NCI-H1417 treated with DMSO at 0.1 percent for 48 hours (cell line): ENCODE results near the gene PPP4R3A.
"Not testable (repeated sequence)": the region's sequence is repeated elsewhere in the genome, so short reads cannot be mapped to it uniquely, and the experiment has no call there.

Experiments
- DNase-seq: peaks from one replicate; lab custom pipeline; 2025; lab: John Stamatoyannopoulos, UW

Gene PPP4R3A

DNA sequence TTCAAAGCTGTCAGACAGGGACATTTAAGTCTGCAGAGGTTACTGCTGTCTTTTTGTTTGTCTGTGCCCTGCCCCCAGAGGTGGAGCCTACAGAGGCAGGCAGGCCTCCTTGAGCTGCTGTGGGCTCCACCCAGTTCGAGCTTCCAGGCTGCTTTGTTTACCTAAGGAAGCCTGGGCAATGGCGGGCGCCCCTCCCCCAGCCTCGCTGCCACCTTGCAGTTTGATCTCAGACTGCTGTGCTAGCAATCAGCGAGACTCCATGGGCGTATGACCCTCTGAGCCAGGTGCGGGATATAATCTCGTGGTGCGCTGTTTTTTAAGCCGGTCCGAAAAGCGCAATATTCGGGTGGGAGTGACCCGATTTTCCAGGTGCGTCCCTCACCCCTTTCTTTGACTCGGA lies 73.8 kb downstream of the PPP4R3A start:
- not testable (repeated sequence) for DNase-seq

- no peak for DNase-seq
Measured at GRCh38 chr14:91429385-91429784, 80.7 kb downstream of the PPP4R3A start.

GRCh38 chr14:91428931-91429330 lies 81.2 kb downstream of the PPP4R3A start:
- not testable (repeated sequence) for DNase-seq

GRCh38 chr14:91425531-91425944 lies 84.6 kb downstream of the PPP4R3A start:
- DNase-seq, result not testable (repeated sequence)

- DNase-seq, result no peak
Measured at GRCh38 chr14:91424813-91425530, 85.1 kb downstream of the PPP4R3A start.

- DNase-seq, result no peak
Measured at GRCh38 chr14:91420686-91421085, 89.4 kb downstream of the PPP4R3A start.

DNA sequence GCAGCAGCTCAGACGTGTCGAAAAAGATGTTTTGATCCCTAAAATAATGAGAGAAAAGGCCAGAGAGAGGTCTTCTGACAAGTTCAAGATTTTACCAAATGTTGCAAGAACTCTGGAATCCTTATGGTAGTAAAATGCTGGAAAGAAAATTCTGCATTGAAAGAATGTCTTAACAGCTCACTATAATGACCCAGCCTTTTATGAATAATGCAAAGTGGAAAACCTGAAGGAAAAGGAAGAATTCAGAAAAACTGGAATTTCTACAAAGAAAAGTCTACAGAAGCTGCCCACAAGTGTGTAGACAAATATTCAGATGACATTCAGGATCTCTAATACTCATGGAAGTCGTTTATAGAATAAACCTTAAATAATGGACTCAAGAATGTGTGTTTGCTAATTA lies 90.7 kb downstream of the PPP4R3A start:
- DNase-seq, result no peak

DNA sequence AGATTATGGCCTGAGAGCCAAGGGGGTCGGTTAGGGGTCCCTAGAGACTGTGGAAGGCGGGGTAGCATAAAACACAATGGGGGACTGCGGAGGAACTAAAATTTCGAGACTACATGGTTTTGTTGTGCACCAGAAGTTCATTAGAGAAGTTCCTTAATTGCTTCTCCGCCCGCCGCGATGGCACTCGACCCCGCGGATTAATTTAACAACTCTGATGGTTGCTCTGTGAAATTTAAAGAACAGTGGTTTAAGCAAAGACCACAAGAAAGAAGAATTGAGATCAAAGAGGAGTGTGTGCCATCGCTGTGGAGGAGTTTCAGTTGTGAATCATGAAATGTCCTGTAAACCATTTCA lies 91.1 kb downstream of the PPP4R3A start:
- DNase-seq, result no peak

GRCh38 chr14:91418387-91419043 lies 91.6 kb downstream of the PPP4R3A start:
- no peak for DNase-seq

- DNase-seq, result no peak
Measured at GRCh38 chr14:91417983-91418386, 92.1 kb downstream of the PPP4R3A start.

- no peak for DNase-seq
Measured at GRCh38 chr14:91417120-91417982, 92.8 kb downstream of the PPP4R3A start, which contains the start of gene CCDC88C. Gene CCDC88C (minus strand): TSS chr14:91417820. CDS start chr14:91417690, 130 bp downstream.

GRCh38 chr14:91416744-91417119 lies 93.4 kb downstream of the PPP4R3A start:
- DNase-seq, result no peak

DNA sequence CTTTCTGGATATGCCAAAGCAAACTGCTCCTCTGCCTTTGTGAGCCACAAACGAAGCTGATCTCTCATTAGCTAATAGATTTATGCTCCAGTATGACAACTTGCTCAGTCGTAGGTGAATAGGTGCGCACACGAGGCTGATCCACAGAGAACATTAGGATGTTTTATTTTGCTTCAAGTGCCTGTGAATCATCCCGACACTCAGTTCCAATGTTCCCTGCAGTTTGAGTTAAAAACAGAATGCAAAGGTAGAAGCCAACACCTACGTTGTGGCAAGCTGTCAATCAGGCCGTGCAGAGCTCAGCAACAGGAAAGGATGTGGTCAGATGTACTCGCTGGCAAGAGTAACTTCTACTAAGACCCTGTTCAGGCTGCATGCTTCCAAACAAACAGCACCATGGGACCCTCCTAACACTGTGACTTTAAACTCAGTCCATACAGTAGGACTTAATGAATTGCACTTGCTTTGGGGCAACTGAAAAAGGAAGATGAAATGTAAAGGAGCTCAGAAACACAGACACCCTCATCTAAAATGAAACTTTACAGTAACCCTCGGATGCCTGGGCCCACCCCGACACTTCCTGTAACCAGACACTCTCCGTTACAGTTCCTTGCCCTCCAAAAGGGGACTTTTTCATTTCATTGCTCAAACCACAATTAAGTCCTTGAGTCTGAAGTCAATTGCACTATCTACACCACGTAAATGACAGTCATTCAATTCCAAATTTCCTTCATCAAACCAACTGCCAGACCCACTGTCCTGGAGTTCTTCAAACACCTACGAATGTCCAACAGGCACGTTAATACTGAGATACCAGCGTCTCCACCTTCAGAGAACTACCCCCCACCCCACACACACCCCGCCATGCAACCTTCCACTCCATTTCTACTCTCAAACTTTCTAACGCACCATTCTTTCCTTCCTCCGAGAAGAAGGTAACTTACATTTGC lies 94.0 kb downstream of the PPP4R3A start:
- no peak for DNase-seq

DNA sequence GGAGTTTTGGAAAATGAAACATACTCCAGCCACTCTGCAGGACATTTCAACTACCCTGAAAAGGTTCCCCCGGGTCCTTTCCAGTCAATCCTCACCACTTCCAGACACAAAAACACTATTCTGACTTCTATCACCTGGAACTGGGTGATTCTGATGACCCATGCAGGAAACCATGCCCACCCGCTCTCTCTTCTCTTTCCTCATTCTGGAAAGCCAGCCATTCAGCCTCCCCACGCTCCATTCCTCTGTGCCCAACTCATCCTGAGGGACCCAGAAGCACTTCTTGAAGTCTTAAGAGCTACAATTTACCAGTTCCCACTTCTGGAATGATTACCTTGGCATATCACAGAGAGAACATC lies 95.7 kb downstream of the PPP4R3A start:
- no peak for DNase-seq

DNA sequence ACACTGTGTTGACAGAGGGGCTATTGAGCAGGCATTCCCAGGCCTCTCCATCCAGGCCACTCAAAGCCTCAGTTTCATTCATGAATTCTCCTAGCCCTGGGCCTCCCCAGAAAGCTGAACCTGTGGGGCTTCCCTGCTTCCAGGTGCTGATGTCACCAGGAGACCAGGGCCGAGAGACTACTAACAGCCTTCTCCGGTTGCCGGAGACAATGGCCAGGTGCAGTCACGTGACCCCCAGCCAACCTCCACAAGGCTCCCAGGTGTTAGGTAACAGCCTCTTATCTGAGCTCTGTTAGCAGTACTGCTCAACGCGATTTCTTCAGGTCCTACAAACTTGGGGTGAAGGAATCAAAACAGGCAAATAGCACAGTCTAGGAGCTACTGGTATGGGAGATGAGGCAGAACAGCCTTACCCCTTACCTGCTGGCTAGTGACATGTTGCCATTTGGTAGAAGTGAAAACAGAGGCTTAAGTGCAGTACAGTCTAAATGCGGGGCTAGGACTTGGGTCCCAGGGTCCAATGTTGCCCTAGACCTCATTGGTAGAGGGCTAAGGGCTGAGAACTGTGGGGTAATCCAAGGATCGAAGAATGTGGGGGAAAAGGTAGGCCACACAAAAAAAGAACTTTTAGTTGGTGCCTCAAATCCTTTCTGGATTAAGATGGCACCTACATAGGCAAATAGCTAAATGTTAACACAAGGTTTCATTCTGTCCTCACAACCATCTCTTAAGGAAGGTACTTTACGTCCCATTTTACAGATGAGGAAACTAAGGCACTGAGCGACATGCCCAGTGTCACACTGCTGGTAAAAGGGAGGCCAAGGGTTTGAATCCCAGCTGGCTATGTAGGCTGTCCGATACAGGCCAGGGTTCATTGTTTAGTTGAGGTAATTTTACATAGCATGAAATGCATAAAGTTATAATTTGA lies 96.3 kb downstream of the PPP4R3A start:
- DNase-seq, result no peak

DNA sequence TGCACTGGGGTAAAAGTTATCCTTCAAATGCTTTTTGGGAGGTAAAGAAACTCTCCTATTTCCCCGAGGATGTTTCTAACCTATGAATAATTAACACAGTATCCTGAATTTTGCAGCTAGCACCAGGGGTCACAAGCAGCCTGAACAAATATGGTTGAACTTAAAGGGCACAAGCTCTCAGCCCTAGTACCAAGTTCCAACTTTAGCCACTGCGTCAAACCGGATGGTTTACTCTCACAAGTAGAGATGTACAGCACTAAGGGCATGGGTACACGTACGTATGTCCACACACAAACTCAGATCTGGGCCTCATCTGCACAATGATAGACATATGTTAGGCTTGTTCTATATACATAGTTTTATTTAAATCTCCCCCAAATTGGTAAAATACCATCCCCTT lies 97.2 kb downstream of the PPP4R3A start:
- no peak for DNase-seq

DNA sequence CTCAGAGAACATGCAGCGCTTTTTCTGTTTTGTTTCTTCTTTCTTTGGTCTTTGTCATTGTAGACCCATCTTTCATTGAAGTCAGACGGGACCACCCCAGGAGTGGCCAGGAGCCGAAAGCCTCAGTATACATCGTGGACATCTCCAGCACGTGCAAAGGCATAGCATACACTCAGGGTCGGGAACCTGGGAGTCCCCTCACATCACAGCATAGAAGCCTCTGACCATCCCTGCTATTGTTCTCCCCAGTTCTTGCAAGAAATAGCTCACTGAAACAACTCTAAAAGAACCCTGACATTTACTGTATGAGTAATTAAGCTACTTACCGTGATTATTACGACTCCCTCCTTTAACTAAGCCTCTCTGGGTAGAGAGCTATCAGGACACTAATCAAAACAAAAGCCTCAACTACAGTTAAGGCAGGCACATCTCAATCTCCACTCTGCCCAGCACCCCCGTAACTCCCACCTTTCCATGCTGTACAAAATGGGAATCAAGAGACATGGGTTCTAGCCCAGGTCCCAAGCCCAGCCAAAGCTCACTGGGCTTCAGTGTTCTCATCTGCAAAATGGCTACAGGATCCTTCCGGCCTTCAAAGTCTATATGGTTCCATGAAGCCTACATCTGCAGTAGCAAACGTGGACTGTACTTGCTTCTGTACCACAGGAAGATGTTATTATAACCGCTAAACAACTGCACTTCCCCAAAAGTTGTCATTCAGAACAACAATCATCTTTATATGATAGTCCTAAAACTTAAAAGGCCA lies 99.2 kb downstream of the PPP4R3A start:
- DNase-seq, result no peak

DNA sequence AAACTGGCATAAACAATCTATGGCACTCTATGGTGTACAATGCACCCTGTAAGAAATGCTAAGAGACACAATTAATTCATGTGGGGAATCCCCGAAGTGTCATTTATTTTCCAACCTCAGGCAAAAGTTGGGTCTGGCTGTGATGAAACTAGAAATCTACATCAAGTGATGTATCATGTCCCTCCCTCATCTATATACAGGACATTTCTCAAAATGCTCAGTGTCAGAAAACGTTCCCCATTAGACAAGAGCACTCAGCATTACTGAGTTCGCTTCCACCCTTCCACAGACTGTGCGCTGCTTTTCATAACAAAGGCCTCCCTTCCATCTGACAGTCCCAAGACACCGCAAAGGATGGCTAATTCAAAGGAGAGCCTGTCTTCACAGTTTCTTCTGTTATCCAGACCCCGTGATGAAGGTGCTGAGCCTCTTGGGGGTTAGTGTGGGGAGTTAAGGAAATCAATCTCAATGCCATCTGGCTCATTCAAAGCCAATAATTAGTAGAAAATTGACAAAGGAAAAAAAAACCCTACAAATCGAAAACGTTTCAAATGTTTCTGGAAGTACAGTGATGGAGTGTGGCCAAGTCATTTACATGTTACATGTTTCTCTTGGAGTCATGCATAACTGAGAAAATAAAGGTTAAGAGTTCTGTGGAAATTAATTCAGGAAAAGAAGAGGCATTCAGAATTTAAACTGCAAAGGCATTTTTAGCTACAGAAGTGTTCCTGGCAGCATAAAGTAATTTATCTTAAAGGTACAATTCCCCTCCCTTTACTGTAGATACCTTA lies 100.0 kb downstream of the PPP4R3A start:
- DNase-seq, result no peak

DNA sequence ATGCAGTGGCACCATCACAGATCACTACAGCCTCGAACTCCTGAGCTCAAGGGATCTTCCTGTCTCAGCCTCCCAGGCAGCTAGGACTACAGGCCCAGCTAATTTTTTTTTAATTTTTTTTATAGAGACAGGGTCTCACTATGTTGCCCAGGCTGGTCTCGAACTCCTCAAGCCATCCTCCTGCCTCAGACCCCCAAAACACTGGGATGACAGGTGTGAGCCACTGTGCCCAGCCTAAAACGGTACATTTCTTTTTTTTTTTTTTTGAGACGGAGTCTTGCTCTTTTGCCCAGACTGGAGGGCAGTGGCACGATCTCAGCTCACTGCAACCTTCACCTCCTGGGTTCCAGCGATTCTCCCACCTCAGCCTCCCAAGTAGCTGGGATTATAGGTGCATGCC lies 100.9 kb downstream of the PPP4R3A start:
- DNase-seq, result not testable (repeated sequence)
